Measurements from ENCODE around the gene TOMM20.
"Not testable (repeated sequence)": the region's sequence is repeated elsewhere in the genome, so short reads cannot be mapped to it uniquely, and the experiment has no call there.

Gene TOMM20

DNA sequence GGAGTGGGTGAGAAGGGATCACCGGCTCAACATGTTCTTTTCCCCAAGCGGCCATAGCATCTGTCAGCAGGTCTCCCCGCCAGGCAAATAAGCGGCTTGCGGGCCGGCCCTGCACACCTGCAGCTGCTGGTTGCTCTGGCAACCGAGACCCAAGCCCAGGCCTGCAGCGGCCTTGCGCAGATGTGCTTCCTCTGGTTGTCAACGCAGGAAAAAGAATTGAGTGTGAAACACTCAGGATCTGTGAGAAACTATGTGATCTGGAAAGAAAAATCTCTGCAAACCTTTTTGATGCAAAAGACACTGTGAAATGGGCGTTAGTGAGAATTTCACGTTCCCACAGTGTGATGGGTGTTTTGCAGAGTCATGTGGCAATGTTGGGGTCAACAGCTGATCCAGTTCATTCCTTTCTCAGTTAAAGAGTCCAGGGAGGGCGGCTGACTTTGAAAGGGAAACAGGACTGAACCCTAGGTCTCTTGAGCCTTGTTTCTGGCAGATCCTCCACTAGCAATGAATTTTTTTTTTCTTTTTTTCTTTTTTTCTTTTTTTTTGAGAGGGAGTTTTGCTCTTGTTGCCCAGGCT is 28.4 kb downstream of the TOMM20 start:
- DNase-seq: no peak

DNA sequence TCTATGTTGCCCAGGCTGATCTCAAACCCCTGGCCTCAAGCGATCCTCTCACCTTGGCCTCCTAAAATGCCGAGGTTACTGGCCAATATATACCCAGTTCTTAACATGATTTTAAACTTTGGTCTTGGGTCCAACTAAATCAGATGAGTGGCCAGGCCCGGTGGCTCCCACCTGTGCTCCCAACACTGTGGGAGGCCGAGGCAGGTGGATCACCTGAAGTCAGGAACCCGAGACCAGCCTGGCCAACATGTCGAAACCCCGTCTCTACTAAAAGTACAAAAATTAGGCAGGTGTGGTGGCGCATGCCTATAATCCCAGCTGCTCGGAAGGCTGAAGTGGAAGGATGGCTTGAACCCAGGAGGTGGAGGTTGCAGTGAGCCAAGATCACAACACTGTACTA is 29.6 kb downstream of the TOMM20 start:
- no peak for DNase-seq

DNA sequence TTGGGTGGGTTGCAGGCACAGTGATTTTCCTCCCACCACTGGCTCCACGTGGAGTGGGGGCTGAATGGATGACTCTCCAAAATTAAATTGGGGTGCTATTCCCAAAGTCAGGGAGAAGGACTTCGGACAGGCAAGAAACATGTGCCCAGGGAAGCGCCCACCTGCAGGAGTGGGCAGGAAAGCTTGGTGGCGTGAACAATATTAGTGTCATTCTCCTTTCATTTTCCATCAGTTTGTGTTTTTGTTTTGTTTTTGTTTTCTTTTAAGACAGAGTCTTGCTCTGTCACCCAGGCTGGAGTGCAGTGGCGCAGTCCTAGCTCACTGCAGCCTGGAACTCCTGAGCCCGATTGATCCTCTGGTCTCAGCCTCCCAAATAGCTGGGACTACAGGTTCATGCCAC is 30.1 kb downstream of the TOMM20 start:
- DNase-seq: no peak

DNA sequence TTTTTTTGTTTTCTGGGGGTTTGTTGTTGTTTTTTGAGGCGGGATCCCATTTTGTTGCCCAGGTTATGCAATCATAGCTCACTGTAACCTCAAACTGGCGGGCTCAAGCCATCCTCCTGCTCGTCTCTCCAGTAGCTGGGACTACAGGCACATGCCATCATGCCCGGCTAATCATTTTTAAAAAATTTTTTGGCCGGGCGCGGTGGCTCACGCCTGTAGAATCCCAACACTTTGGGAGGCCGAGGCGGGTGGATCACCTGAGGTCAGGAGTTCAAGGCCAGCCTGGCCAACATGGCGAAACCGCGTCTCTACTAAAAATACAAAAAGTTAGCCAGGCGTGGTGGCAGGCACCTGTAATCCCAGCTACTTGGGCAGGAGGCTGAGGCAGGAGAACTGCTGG is 31.1 kb downstream of the TOMM20 start:
- not testable (repeated sequence) for DNase-seq

GRCh38 chr1:235095938-235096562 is 32.6 kb downstream of the TOMM20 start:
- no peak for DNase-seq

DNA sequence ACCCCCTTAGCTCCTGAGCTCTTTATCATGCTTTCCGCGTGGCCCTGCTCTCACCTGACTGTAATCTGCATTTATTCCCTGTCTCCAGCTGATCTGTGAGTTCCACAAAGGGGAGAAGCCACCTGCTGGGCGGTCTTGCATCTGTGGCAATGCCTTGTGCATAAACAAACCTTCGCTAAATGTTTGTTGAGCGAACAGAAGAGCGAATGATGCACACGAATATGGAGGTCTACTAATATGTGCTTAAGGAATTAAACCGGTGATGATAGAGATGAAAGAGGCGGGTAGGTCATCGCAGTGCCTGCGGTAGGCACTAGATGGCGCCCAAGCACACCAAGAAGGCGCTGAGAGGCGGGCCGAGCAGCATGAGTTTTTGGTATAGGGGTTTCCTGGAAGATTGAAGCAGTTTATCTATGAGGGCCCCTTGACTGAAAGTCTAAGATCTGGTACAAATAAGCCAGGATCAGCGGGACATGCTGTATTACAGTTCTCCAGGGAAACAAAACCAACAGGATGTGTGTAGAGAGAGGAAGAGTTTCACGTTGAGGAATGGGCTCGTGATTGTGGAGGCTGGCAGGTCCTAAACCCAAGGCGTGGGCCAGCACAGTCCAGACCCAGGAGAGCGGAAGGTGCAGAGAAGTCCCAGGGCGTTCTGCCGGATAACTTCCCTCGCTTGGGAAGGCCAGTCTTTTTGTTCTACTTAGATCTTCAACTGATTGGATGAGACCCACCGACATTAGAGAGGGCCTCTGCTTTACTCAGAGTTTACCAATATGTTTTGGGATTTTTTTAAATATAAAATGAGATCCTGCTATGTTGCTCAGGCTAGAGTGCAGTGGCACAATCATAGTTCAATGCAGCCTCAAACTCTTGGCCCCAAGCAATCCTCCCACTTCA is 34.7 kb downstream of the TOMM20 start:
- DNase-seq: peak; percentile 82 to 86

DNA sequence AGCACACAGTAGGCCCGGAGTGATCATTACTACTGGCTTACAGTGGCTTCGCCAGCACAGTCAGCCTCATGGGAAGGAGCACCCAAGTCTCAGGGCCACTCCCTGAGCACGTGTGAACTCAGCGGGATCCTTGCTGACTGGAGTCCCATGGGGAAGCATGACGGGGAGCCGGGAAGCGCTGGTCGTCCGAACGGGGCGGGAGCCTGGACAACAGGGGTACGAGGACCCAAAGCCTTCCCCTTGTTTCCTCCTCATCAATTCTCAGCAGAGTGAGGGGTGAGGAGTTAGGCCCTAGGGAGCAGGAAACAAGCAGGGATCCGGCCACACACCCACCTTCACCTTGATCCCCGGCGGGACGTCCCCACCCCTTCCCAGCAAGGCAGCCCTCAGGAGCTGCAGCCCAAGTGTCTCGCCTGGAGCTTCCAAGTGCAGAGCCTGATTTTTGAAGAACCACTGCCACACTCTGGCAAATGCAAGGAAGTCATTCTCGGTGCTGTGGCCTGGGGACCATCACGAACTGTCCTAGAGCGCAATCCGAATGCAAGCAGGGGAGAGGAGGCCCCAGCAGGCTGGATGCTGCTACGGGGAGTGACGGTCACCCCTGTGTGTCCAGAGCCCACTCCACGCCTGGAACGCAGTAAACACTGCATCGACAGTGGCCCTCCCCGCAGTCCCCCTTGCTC is 35.5 kb downstream of the TOMM20 start:
- DNase-seq: no peak

DNA sequence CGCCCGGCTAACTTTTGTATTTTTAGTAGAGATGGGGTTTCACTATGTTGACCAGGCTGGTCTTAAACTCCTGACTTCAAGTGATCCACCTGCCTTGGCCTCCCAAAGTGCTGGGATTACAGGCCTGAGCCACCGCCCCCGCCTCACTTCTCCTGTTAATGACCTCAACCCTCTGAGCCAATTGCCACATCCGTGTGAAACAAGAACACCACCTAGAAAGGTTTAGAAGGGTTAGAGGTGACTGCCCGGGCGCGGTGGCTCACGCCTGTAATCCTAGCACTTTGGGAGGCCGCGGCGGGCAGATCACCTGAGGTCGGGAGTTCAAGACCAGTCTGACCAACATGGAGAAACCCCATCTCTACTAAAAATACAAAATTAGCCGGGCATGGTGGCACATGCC is 36.2 kb downstream of the TOMM20 start:
- not testable (repeated sequence) for DNase-seq

- DNase-seq: not testable (repeated sequence)
These were observed 36.6 kb downstream of the TOMM20 start for GRCh38 chr1:235092045-235092406.

GRCh38 chr1:235091319-235092044 is 37.2 kb downstream of the TOMM20 start:
- not testable (repeated sequence) for DNase-seq

GRCh38 chr1:235090406-235091069 is 38.1 kb downstream of the TOMM20 start:
- no peak for DNase-seq

- no peak for DNase-seq
These were observed 39.7 kb downstream of the TOMM20 start for GRCh38 chr1:235088907-235089306.

GRCh38 chr1:235088430-235088829 is 40.2 kb downstream of the TOMM20 start:
- no peak for DNase-seq

DNA sequence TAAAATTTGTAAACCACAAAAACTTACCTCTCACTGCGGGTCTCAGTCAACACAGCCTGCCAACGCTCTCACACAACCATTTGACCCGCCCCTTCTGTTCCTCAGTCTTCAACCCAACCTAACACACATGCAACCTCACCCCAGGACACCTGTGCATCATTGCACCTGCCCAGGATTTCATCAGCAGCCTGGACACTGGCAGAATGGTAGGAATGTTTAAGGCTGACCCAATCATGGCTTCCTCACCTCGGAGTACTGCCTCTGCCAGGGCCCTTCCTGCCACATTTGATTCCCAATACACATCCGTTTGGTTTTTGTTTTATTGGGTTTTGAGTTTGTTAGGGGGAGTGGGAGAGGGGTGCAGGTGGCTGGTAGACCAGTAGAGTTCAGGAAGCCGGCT is 40.7 kb downstream of the TOMM20 start:
- no peak for DNase-seq

- DNase-seq: not testable (repeated sequence)
These were observed 43.1 kb downstream of the TOMM20 start for GRCh38 chr1:235085411-235086117.

GRCh38 chr1:235080788-235081187 is 47.8 kb downstream of the TOMM20 start:
- not testable (repeated sequence) for DNase-seq

DNA sequence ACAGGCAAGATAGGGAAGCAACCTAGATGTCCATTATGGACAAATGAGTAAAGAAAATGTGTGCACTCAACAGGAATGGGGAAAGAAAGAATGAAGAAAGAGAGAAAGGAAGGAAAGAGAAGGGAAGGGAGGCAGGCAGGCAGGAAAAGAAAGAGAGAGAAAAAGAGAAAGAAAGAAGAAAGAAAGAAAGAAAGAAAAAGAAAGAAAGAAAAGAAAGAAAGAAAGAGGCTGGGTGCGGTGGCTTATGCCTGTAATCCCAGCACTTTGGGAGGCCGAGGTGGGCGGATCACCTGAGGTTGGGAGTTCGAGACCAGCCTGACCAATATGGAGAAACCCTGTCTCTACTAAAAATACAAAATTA is 48.4 kb downstream of the TOMM20 start:
- DNase-seq: not testable (repeated sequence)

- no peak for DNase-seq
These were observed 49.0 kb downstream of the TOMM20 start for GRCh38 chr1:235079443-235080296.

- no peak for DNase-seq
These were observed 49.9 kb downstream of the TOMM20 start for GRCh38 chr1:235078480-235079381.

Data from stimulated activated CD4-positive, alpha-beta T cell treated with anti-CD3 and anti-CD28 coated beads, Interleukin-2, amount 100 ng/mL, for 48 hours (primary cell).